ENCODE results near the gene WNT5B.
A peak's percentile ranks its signal among the peaks of the same experiment; 100 is the strongest.

WNT5B gene

DNA sequence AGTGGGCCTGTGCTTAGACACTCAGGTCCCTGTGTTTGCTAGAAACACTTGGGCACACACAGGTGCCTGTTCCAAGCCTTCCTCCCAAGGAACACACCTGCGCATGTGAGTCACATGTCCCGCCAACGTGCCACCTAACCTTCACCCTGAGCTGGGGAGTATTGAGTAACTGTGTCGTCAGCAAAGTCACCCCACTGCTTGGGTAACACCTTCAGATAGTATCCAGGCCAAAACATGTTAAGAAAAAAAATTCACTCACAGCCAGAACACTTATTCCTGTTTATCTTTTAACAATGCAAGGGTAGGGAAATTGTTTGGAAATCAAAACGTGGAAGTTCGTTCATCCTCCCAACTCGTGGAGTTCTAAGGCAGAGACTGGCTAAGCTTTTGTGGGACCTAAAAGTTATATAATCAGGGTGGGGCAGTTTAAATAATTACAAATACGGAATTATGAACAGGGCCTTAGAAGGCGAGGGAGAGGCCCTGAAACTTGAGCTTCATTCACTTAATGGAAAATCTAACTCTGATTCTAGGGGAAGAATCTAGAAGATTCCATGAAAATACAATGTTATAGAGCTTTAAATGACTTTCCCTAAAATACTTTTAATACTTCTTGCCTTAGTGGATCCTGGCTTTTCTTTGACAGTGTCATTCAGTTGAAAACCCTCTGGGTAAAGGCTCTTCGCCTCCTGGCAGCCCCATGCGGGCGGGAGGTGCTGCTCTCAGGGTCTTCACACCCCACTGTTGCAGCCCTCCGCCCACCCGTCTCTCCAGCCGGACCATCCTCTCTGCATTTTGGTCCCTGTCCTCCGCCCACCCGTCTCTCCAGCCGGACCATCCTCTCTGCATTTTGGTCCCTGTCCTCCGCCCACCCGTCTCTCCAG lies 31.5 kb downstream of the WNT5B start:
- TF ChIP-seq, protein P1, sequence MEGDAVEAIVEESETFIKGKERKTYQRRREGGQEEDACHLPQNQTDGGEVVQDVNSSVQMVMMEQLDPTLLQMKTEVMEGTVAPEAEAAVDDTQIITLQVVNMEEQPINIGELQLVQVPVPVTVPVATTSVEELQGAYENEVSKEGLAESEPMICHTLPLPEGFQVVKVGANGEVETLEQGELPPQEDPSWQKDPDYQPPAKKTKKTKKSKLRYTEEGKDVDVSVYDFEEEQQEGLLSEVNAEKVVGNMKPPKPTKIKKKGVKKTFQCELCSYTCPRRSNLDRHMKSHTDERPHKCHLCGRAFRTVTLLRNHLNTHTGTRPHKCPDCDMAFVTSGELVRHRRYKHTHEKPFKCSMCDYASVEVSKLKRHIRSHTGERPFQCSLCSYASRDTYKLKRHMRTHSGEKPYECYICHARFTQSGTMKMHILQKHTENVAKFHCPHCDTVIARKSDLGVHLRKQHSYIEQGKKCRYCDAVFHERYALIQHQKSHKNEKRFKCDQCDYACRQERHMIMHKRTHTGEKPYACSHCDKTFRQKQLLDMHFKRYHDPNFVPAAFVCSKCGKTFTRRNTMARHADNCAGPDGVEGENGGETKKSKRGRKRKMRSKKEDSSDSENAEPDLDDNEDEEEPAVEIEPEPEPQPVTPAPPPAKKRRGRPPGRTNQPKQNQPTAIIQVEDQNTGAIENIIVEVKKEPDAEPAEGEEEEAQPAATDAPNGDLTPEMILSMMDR (IDR thresholded peaks at IDR 0.05; ENCODE audit: control insufficient read depth, extremely low read depth, insufficient read depth) = no peak
- no peak overlapping the region for H3K4me3 ChIP-seq (ENCODE audit: low read depth, low read length)
- DNase-seq (ENCODE audit: low read depth) = no peak

DNA sequence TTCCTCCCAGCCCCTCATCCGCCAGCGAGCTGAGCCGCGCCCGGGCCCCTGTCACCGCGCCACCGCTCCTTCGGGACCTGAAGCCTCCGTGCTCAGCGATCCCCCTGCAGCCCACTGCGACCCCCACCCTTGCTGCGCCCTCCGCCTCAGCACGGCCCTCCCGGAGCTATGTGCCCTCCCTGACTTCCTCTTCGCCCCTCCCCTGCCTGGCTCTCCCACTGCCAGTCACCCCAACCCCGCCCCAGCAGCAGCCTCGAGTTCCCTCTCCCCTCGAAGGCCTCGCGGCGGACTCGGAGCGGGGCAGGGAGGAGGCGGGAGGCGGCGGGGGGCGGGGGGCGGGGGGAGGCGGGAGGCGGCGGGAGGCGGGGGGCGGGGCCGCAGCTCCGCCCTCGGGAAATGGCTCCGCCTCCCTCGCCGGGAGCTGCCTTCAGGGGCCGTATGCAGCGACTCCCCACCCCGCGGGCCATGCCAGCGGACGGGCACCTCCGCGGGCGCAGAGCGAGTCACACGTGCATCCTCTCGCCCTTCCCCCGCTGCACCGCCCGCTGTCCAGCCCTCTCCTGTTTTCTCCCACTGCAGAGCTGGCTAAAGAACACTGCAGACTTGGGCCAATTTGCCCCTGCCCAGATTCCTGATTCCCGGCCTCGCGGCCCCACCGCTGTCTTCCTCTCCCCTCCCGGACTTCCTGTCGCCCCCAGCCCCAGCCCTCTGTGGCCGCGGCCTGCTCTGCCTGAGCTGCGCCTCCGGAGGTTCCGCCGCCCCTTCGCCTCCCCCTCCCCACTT lies 32.7 kb downstream of the WNT5B start:
- DNase-seq (ENCODE audit: low read depth) = peak; percentile 76
- H3K4me3 ChIP-seq (ENCODE audit: low read depth, low read length) = peak overlapping the region; percentile 43
- TF ChIP-seq, protein P1 (IDR thresholded peaks at IDR 0.05; ENCODE audit: control insufficient read depth, extremely low read depth, insufficient read depth) = no peak

DNA sequence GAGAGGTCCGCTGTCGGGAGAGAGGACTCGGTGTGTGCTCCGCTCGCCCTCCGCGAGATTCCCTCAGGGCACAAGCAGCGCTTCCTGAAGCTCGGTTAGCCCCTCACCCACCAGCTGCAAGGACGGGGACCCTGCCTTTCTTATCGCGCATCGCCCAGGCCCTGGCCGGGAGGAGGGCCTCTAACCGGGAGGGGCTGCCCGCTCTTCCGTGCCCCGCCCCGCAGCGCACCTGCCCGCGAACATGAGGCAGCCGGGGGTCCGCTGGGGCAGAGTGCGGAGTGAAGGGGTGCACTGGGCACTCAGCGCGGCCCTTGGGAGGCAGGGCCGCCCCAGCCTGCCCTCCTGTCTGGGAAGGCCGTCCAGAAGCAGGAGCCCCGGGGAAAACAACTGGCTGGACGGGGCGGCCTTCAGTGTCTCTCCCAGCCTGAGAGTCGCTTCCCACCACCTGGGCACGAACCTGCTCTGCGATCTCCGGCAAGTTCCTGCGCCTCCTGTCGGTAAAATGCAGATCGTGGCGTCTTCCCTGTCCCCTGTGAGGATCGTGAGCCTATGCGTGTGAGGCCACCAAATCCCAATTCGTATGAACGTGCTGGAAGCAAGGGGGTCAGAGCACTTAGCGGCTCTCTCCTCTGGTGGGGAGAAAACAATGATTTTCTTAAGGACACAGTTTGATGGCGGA lies 33.9 kb downstream of the WNT5B start:
- TF ChIP-seq, protein P1 (IDR thresholded peaks at IDR 0.05; ENCODE audit: control insufficient read depth, extremely low read depth, insufficient read depth) = no peak
- DNase-seq (ENCODE audit: low read depth) = no peak
- H3K4me3 ChIP-seq (ENCODE audit: low read depth, low read length) = no peak overlapping the region

- DNase-seq (ENCODE audit: low read depth) = no peak
- TF ChIP-seq, protein P1 (IDR thresholded peaks at IDR 0.05; ENCODE audit: control insufficient read depth, extremely low read depth, insufficient read depth) = no peak
- no peak overlapping the region for H3K4me3 ChIP-seq (ENCODE audit: low read depth, low read length)
Observed at GRCh38 chr12:1663440-1664132, 34.6 kb downstream of the WNT5B start.

DNA sequence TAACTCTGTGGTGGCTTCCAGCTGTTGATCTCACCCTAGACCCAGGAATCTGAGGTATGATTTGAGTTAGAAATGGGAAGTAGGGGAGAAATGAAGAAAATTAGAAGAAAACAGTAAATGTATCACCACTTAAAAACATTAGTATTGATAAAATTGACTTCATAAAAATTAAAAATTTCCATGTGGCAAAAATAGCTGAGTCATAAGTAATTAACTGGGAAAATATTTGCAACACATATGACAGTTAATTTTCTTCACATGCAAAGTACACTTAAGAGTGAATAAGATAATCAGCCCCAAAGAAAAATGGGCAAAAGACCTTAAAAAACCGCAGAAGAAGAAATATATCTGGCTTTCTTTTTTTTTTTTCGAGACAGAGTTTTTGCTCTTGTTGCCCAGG lies 36.3 kb downstream of the WNT5B start:
- TF ChIP-seq, protein P1 (IDR thresholded peaks at IDR 0.05; ENCODE audit: control insufficient read depth, extremely low read depth, insufficient read depth) = no peak
- no peak overlapping the region for H3K4me3 ChIP-seq (ENCODE audit: low read depth, low read length)
- no peak for DNase-seq (ENCODE audit: low read depth)

DNA sequence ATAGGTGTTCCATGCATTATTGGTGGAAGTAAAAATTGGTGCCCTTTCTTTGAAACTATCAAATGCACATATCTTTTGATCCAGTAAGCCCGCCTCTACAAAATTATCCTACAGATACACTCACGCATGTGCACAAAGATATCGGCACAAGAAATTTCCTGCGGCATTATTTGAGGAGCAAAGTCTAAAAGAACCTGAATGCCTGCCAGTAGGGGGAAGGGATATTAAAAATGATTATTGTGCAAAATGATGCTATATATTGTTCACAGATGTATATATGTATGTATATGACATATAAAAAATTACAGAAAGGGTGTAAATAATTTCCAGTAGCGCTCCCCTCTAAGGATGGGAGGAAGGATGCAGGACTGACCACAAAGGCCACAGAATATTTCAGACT lies 37.2 kb downstream of the WNT5B start:
- no peak for DNase-seq (ENCODE audit: low read depth)
- TF ChIP-seq, protein P1 (IDR thresholded peaks at IDR 0.05; ENCODE audit: control insufficient read depth, extremely low read depth, insufficient read depth) = no peak
- H3K4me3 ChIP-seq (ENCODE audit: low read depth, low read length) = no peak overlapping the region
